ENCODE measurements around the gene SKI.
"Not testable (repeated sequence)": the region's sequence is repeated elsewhere in the genome, so short reads cannot be mapped to it uniquely, and the experiment has no call there.

The SKI gene

DNA sequence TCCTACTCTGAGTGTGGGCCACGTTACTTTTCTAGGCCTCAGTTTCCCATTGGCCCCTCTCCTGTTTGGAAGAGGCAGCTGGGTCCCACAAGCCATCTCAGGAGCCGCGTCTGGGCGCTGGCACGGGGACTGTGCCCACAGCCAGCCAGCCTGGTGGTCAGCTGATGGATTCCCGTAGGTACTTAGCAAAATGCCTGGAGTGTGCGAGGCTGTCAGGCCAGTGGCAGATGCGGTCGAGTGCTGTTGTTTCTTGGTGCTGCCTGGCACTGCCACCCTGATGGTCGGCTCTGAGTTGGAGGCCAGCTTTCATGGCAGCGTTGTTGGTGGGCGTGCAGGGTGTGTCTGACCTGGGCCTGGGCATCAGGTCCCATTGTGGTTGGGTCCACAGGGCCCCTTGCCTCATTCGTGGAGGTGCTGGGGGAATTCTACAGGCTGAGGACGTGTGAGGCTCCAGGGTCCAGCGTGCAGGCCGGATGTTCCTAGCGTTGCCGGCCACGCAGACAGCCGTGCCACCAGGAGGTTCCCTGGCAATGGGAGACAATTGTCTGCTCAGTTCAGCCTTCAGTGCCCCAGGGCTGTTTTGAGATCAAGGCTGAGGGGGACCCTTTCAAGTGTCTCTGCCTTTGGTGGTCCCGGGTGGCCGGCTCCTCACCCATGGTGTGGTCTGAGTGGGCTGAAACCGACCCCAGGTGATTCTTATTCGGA lies 20.9 kb downstream of the SKI start:
- DNase-seq, result no peak

DNA sequence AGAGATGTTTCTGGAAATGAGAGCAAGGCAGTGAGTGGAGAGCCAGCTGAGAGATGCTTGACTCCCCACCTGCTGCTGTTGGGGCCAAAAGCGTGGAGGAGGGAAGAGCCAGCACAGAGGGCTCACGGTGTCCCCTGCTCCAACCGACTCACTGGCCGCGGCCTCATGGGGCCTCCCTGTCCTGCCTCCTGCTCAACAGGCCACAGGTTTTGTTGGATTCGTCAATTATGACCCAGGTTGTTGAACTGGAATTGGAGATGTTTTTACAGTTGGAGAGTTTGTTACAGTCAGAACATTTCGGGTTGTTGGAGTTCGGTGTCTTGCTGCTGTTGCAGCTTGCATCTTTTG lies 21.4 kb downstream of the SKI start:
- DNase-seq, result no peak

- no peak for DNase-seq
Measured at GRCh38 chr1:2250721-2251281, 22.7 kb downstream of the SKI start.

- no peak for DNase-seq
Measured at GRCh38 chr1:2251363-2251762, 23.2 kb downstream of the SKI start.

- DNase-seq, result no peak
Measured at GRCh38 chr1:2251786-2252185, 23.7 kb downstream of the SKI start.

DNA sequence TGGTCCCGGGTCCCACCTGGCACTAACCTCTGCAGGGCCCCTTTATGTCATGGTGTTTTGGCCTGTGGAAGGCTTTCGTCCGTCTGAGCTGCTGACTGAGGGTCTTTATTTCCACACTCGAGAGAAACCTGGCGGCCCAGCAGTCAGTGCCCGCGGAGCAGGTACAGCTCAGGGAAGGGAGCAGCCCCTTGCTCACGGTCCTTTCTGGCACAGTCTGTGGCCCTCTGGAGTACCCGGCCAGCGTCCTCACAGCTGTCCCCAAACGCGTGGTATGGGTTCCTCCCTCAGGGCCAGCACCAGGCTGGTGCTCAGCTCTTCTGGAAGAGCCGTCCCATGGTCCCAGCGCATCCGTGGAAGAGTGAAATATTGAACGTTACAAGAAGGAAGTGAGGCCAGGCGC lies 24.3 kb downstream of the SKI start:
- DNase-seq, result no peak

DNA sequence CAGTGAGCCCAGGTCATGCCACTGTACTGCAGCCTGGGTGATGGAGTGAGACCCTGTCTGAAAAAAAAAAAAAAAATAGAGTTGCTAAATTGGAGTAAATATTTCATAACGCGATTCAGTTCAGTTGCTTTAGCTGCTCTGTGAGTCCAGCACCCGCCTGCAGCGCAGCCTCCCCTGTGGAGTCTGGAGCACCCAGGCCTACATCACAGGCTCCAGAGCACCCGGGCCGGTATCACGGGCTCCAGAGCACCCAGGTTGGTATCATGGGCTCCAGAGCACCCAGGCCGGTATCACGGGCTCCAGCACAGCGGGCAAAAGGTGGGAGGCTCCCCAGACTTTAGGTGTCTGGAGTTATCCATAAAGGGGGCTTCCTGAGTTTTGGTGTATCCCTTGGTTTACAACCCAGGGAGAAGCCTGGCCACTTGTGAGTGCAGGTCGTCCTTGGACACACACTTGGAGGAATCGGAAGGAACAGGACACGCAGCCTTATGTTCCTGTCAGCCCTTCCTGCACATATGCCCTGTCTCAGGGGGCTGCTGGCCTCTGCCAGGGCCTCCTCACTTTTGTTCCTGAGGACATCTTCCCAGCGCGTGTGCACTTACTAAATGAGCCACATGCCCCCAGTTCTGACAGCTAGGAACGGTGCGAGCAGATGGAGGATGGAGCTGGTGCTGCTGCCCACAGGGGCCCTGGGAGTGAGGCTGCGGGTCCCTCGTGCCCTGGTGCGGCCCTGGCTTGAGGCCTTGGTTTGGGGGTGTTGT lies 25.1 kb downstream of the SKI start:
- no peak for DNase-seq

GRCh38 chr1:2253797-2254480 lies 25.8 kb downstream of the SKI start:
- DNase-seq, result no peak

GRCh38 chr1:2255047-2255419 lies 26.9 kb downstream of the SKI start:
- DNase-seq, result no peak

- peak; percentile 74 for DNase-seq
Measured at GRCh38 chr1:2255420-2256369, 27.6 kb downstream of the SKI start.

DNA sequence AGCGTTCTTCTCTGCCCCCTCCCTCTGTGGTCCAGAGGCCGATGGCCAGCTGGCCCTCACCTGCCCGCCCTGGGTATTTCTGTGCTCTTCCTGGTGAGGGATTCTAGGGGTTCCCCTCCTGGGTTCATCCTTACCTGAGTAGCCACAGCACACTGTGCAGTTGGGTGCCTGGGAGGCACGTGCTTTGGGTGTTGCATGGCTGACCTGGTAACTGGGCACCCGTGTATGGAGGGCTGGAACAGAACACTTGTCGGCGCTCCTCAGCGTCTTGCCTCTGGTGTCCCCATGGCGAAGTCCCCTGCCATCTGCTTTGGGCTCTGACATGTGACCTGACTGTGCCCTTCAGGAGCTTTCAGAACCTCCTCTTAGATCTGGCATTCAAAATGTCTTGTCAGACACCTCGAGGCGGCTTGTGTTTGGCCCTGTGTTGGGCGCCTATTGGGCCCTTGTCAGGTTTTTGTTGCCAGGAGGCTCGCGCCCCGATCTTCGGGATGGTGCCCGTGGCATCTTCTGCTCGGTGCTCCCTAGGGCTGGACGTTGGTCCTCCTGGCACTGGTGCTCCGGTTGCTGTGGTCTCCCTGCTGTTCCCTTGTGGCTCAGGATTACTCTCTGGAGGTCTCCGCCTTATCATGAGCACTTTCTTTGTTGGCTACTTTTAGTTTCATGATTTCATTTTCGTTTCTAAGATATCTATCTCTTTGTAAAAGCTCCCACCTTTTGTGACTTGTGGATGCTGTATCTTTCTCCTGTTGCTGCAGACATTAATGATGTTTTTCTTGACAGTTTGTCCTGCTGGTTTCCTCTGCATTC lies 28.5 kb downstream of the SKI start:
- DNase-seq, result no peak

DNA sequence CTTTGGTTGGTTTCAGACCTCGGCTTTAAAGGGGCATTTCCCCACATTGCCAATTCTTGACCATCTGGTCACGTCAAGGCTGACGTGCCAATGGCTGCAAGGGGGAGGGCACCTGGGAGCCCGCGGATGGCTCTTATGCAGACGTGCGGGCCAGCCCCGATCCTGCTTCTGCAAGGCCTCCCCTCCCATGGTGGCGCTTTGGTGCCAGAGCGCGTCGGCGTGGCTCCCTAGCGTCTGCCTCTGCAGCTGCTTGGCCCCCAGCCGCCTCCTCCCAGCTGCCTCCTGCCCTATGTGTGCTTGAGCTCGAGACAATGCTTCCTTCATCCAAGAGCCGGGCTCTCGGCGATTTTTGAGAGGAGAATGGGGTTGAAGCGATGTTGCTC lies 29.1 kb downstream of the SKI start:
- no peak for DNase-seq

GRCh38 chr1:2258122-2258681 lies 30.1 kb downstream of the SKI start:
- no peak for DNase-seq

- DNase-seq, result peak; percentile 58
Measured at GRCh38 chr1:2258996-2259395, 30.9 kb downstream of the SKI start.

DNA sequence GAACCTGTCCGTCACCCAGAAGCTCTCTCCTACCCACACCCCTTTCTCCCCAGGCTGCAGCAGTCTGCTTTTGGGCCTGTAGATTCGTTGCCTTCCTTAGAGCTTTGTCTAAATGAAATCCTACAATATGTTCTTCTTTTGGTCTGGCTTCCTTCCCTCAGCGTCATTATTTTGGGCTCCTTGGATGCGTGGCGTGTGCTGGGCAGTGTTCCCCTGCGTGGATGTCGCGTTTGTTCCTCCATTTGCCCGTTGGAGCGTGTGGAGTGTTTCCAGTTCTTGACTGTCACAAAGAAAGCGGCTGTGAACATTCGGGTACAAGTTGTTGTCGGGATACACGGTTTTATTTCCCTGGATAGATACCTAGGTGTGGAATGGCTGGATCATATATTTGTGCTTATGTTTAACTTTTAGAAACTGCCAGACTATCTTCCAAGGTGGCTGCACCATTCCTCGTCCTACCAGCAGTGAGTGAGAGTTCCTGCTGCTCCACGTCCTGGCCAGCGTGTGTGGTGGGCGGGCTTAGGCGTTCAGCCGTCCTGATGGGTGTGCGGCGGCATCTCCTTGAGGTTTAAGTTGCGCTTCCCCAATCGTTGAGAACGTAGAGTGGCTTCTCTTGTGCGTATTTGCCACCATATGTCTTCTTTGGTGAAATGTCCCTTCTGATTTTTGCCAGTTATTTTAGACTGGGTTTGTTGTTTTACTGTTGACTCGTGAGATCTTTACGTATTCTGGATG lies 31.7 kb downstream of the SKI start:
- no peak for DNase-seq

DNA sequence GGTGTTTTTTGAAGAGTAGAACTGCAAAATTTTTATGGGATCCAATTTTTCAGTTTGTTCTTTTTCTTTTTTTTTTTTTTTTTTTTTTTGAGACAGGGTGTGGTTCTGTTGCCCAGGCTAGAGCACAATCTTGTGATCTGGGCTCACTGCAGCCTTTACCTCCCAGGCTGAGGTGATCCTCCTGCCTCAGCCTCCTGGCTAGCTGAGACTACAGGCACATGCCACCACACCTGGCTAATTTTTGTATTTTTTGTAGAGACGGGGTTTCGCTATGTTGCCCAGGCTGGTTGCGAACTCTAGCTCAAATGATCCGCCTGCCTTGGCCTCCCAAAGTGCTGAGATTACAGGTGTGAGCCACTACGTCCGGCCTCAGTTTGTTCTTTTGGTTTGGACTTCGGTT lies 32.4 kb downstream of the SKI start:
- DNase-seq, result not testable (repeated sequence)

DNA sequence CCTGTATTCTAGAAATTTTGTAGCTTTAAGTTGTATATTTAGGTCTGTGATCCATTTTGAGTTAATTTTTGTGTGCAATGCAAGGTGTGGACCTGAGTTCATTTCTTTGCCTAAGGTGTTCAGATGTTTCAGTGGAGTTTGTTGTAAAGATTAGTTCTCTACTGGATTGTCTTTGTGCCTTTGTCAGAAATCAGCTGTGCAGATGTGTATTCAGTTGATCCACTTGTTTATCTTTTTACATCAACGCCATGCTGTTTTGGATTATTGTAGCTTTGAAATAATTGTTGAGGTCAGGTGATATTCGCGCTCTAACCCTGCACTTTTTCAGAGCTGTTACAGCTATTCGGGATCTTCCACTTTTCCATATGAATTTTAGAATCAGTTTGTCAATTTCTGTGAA lies 32.8 kb downstream of the SKI start:
- DNase-seq, result no peak

- DNase-seq, result not testable (repeated sequence)
Measured at GRCh38 chr1:2261476-2262395, 33.6 kb downstream of the SKI start.

- no peak for DNase-seq
Measured at GRCh38 chr1:2266301-2266975, 38.3 kb downstream of the SKI start.

All from effector CD4-positive, alpha-beta T cell (primary cell).